Endothelial cell of umbilical vein (primary cell): Measurements from ENCODE around the gene TMEM182.
A peak's percentile ranks its signal among the peaks of the same experiment; 100 is the strongest.

Experiments
- CTCF ChIP-seq, 2 donors: IDR thresholded peaks; 1 replicate in 1 of 2; 2 replicates in 1 of 2; pipeline ENCODE4 v1.5.1; 2011; ENCODE audit warnings: low read length in 2 of 2, mild to moderate bottlenecking in 2 of 2, moderate library complexity in 2 of 2, control low read depth in 1 of 2, inconsistent platforms in 1 of 2, low read depth in 1 of 2; ENCODE audit not compliant: insufficient read depth in 1 of 2; ENCODE audit errors: extremely low read depth in 1 of 2
- MAX ChIP-seq: IDR thresholded peaks from 2 replicates; pipeline ENCODE4 v1.6.1; 2011; ENCODE audit not compliant: insufficient read depth, insufficient read length
- MYC ChIP-seq: IDR thresholded peaks from one replicate; pipeline ENCODE4 v1.6.1; 2011; ENCODE audit warnings: mild to moderate bottlenecking, low read depth, low read length
- POLR2A ChIP-seq: IDR thresholded peaks from 2 replicates; pipeline ENCODE4 v1.6.1; 2012; ENCODE audit warnings: low read depth, mild to moderate bottlenecking, control low read depth, low read length
- POLR2AphosphoS5 ChIP-seq: IDR thresholded peaks from 2 replicates; pipeline ENCODE4 v1.6.1; 2012; ENCODE audit warnings: low read depth, mild to moderate bottlenecking, control low read depth, low read length, moderate library complexity; ENCODE audit not compliant: insufficient read depth

GRCh38 chr2:102753563-102754159, 8.2 kb upstream of the TMEM182 start:
- TF ChIP-seq CTCF (IDR thresholded peaks at IDR 0.05; ENCODE audit: extremely low read depth in 1 of 2, insufficient read depth in 1 of 2, low read depth in 1 of 2, low read length in 2 of 2), result peak; percentile 59 to 62
- TF ChIP-seq MYC, result no peak
- no peak for TF ChIP-seq POLR2AphosphoS5
- TF ChIP-seq MAX, result no peak
- no peak for TF ChIP-seq POLR2A
